ENCODE data around the gene METTL25B.

GRCh38 chr1:156752843-156753482, 24.7 kb downstream of the METTL25B start:
- TF ChIP-seq CTCF (IDR thresholded peaks at IDR 0.05) = no peak
- TF ChIP-seq POLR2A (IDR thresholded peaks at IDR 0.05) = no peak
